C4-2B (cell line): Measurements from ENCODE around the gene ADGRG6.

Source experiments
- CTCF ChIP-seq: fragments of 450-650 bp; conservative IDR thresholded peaks from 2 replicates; pipeline ENCODE4 v1.5.1; 2017; ENCODE audit warnings: mild to moderate bottlenecking
- ZFX ChIP-seq: fragments of 450-650 bp; IDR thresholded peaks from 2 replicates; pipeline ENCODE4 v1.6.1; 2017

GRCh38 chr6:142292166-142292924 is 9.5 kb upstream of the ADGRG6 start:
- TF ChIP-seq CTCF (no peak), ZFX (no peak)
